NCI-H82 treated with DMSO at 0.1 percent for 48 hours (cell line): ENCODE data around the gene FAM118A.
"Not testable (repeated sequence)": the region's sequence is repeated elsewhere in the genome, so short reads cannot be mapped to it uniquely, and the experiment has no call there.

Source experiments
- DNase-seq: peaks from one replicate; lab custom pipeline; 2025; ENCODE audit not compliant: unreplicated experiment; lab: John Stamatoyannopoulos, UW

Gene FAM118A

GRCh38 chr22:45329530-45329936 is 19.8 kb downstream of the FAM118A start:
- no peak for DNase-seq

GRCh38 chr22:45330548-45330947 is 20.8 kb downstream of the FAM118A start:
- no peak for DNase-seq

- DNase-seq: no peak
These were observed 21.8 kb downstream of the FAM118A start for GRCh38 chr22:45331486-45331885.

- no peak for DNase-seq
These were observed 22.3 kb downstream of the FAM118A start for GRCh38 chr22:45332001-45332400.

- no peak for DNase-seq
These were observed 24.3 kb downstream of the FAM118A start for GRCh38 chr22:45334068-45334467.

GRCh38 chr22:45334528-45334927 is 24.8 kb downstream of the FAM118A start:
- no peak for DNase-seq

- no peak for DNase-seq
These were observed 25.5 kb downstream of the FAM118A start for GRCh38 chr22:45335021-45335818.

GRCh38 chr22:45335854-45336522 is 26.3 kb downstream of the FAM118A start:
- no peak for DNase-seq

- no peak for DNase-seq
These were observed 27.3 kb downstream of the FAM118A start for GRCh38 chr22:45336971-45337431.

- DNase-seq: no peak
These were observed 27.8 kb downstream of the FAM118A start for GRCh38 chr22:45337536-45337935.

- DNase-seq: no peak
These were observed 29.1 kb downstream of the FAM118A start for GRCh38 chr22:45338795-45339194.

GRCh38 chr22:45340323-45340722 is 30.6 kb downstream of the FAM118A start:
- no peak for DNase-seq

GRCh38 chr22:45341498-45341897 is 31.8 kb downstream of the FAM118A start:
- no peak for DNase-seq

GRCh38 chr22:45343143-45343542 is 33.4 kb downstream of the FAM118A start:
- no peak for DNase-seq

GRCh38 chr22:45344334-45344733 is 34.6 kb downstream of the FAM118A start:
- DNase-seq: no peak

- DNase-seq: no peak
These were observed 40.2 kb downstream of the FAM118A start for GRCh38 chr22:45349916-45350315.

- no peak for DNase-seq
These were observed 42.2 kb downstream of the FAM118A start for GRCh38 chr22:45351956-45352355.

GRCh38 chr22:45352757-45353156 is 43.0 kb downstream of the FAM118A start:
- not testable (repeated sequence) for DNase-seq

- no peak for DNase-seq
These were observed 44.1 kb downstream of the FAM118A start for GRCh38 chr22:45353786-45354185.

GRCh38 chr22:45357490-45357889 is 47.8 kb downstream of the FAM118A start:
- DNase-seq: no peak

- DNase-seq: no peak
These were observed 48.4 kb downstream of the FAM118A start for GRCh38 chr22:45358127-45358526.

GRCh38 chr22:45359627-45360026 is 49.9 kb downstream of the FAM118A start:
- no peak for DNase-seq
